ENCODE measurements around the gene NUDT6. TPM values are rescaled to one million over a fixed set of nuclear protein-coding genes. Genes with fewer than 3 reads are reported as not detected.

Gene NUDT6
- polyA plus RNA-seq, 1 donor from 2014 or later, result 12.4 TPM

DNA sequence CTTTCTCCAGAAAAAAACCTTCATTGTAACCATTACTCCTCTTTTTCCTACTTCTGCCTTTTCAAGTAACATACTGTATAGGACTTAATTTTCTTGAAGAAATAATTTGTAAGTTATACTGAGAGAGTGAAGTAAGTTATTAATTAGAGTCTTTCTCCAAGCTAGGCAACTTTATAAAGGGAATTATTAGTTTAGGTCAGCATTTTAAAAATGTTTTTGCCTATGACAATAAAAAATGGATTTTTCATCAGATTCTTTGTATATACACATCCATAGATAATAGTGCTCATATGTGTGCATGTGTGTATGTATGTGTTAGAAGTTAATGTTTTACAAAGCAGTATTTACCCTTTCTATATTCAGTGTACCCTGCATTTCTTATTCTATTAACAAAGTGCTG is 10.4 kb upstream of the NUDT6 start:
- no peaks in the 10 kb centered on the region for H3K36me3 ChIP-seq (ENCODE audit: insufficient read depth, low read length)
- H2AFZ ChIP-seq (ENCODE audit: low read depth, low read length), result no peak overlapping the region
- H3K9me3 ChIP-seq (ENCODE audit: low read length), result no peaks in the 10 kb centered on the region
- no peak overlapping the region for H3K4me3 ChIP-seq (ENCODE audit: low read length)
- H3K27me3 ChIP-seq (ENCODE audit: insufficient read depth, low read depth, low read length), result no peaks in the 10 kb centered on the region
- no peak overlapping the region for H3K9ac ChIP-seq (ENCODE audit: low read length)
- H3K27ac ChIP-seq (ENCODE audit: low read length), result no peak overlapping the region
- TF ChIP-seq SMC3 (conservative IDR thresholded peaks at IDR 0.05; ENCODE audit: poor library complexity) (no peak), CTCF (IDR thresholded peaks at IDR 0.05; ENCODE audit: poor library complexity, severe bottlenecking) (no peak)
- no peaks in the 10 kb centered on the region for H3K9me2 ChIP-seq (ENCODE audit: insufficient read depth, low read length)
- no peak overlapping the region for H3K4me2 ChIP-seq (ENCODE audit: low read length)
- H3K79me2 ChIP-seq (replicated peaks; ENCODE audit: insufficient read depth, low read length), result no peaks in the 10 kb centered on the region
- H4K20me1 ChIP-seq (ENCODE audit: insufficient read depth), result no peaks in the 10 kb centered on the region
- H3F3A ChIP-seq (ENCODE audit: insufficient read depth, low read length, poor library complexity, severe bottlenecking), result no peaks in the 10 kb centered on the region

DNA sequence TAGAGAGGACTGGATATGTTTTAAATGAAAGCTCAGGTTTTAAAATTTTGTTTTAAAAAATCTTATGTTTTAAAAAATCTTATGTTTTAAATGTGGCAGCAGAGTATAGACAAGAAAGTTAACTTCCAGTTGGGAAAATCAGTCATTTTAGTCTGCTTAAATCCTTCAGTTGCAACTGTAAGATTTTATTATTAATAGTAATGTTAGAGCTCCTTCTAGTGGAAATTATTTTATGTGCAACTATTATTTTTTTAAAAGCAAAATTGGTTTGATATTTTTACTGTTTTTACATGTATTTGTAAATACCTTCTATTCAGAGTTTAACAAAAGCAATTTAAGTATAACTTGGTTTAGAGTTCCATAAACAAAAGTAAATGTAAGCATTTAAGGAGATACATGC is 8.5 kb upstream of the NUDT6 start:
- Histone ChIP-seq H4K20me1 (ENCODE audit: insufficient read depth) (no peaks in the 10 kb centered on the region), H3K27ac (ENCODE audit: low read length) (no peak overlapping the region), H3K4me3 (ENCODE audit: low read length) (no peak overlapping the region), H3K27me3 (ENCODE audit: insufficient read depth, low read depth, low read length) (no peaks in the 10 kb centered on the region), H3K36me3 (ENCODE audit: insufficient read depth, low read length) (no peaks in the 10 kb centered on the region), H3K9me2 (ENCODE audit: insufficient read depth, low read length) (no peaks in the 10 kb centered on the region), H2AFZ (ENCODE audit: low read depth, low read length) (no peak overlapping the region), H3F3A (ENCODE audit: insufficient read depth, low read length, poor library complexity, severe bottlenecking) (no peaks in the 10 kb centered on the region), H3K4me2 (ENCODE audit: low read length) (no peak overlapping the region), H3K9ac (ENCODE audit: low read length) (no peak overlapping the region), H3K79me2 (replicated peaks; ENCODE audit: insufficient read depth, low read length) (peaks cover 11% of the 10 kb centered on the region), H3K9me3 (ENCODE audit: low read length) (no peaks in the 10 kb centered on the region)
- TF ChIP-seq EZH2 (IDR thresholded peaks at IDR 0.05; ENCODE audit: borderline replicate concordance, insufficient read depth, low read length, poor library complexity, severe bottlenecking) (no peak), RAD21 (conservative IDR thresholded peaks at IDR 0.05) (peak; percentile 74), CTCF (IDR thresholded peaks at IDR 0.05; ENCODE audit: poor library complexity, severe bottlenecking) (peak; percentile 66), TAF1 (IDR thresholded peaks at IDR 0.05; ENCODE audit: low read depth) (no peak), MXI1 (conservative IDR thresholded peaks at IDR 0.05; ENCODE audit: poor library complexity, severe bottlenecking) (no peak), SMC3 (conservative IDR thresholded peaks at IDR 0.05; ENCODE audit: poor library complexity) (peak; percentile 78)
- TF ChIP-seq, protein P1, sequence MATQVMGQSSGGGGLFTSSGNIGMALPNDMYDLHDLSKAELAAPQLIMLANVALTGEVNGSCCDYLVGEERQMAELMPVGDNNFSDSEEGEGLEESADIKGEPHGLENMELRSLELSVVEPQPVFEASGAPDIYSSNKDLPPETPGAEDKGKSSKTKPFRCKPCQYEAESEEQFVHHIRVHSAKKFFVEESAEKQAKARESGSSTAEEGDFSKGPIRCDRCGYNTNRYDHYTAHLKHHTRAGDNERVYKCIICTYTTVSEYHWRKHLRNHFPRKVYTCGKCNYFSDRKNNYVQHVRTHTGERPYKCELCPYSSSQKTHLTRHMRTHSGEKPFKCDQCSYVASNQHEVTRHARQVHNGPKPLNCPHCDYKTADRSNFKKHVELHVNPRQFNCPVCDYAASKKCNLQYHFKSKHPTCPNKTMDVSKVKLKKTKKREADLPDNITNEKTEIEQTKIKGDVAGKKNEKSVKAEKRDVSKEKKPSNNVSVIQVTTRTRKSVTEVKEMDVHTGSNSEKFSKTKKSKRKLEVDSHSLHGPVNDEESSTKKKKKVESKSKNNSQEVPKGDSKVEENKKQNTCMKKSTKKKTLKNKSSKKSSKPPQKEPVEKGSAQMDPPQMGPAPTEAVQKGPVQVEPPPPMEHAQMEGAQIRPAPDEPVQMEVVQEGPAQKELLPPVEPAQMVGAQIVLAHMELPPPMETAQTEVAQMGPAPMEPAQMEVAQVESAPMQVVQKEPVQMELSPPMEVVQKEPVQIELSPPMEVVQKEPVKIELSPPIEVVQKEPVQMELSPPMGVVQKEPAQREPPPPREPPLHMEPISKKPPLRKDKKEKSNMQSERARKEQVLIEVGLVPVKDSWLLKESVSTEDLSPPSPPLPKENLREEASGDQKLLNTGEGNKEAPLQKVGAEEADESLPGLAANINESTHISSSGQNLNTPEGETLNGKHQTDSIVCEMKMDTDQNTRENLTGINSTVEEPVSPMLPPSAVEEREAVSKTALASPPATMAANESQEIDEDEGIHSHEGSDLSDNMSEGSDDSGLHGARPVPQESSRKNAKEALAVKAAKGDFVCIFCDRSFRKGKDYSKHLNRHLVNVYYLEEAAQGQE (IDR thresholded peaks at IDR 0.05; ENCODE audit: borderline replicate concordance), result no peak

Measured in neural cell (in vitro differentiated cells).